Stimulated activated CD4-positive, alpha-beta T cell treated with anti-CD3 and anti-CD28 coated beads, Interleukin-1b, Interleukin-23, amount 100 ng/mL, for 48 hours (primary cell): ENCODE data around the gene POU4F3.
"Not testable (repeated sequence)": the region's sequence is repeated elsewhere in the genome, so short reads cannot be mapped to it uniquely, and the experiment has no call there.

Experiments used
- DNase-seq: peaks from one replicate; pipeline ENCODE4 v3.0.0-alpha.2; 2020

The POU4F3 gene, protein sequence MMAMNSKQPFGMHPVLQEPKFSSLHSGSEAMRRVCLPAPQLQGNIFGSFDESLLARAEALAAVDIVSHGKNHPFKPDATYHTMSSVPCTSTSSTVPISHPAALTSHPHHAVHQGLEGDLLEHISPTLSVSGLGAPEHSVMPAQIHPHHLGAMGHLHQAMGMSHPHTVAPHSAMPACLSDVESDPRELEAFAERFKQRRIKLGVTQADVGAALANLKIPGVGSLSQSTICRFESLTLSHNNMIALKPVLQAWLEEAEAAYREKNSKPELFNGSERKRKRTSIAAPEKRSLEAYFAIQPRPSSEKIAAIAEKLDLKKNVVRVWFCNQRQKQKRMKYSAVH

DNA sequence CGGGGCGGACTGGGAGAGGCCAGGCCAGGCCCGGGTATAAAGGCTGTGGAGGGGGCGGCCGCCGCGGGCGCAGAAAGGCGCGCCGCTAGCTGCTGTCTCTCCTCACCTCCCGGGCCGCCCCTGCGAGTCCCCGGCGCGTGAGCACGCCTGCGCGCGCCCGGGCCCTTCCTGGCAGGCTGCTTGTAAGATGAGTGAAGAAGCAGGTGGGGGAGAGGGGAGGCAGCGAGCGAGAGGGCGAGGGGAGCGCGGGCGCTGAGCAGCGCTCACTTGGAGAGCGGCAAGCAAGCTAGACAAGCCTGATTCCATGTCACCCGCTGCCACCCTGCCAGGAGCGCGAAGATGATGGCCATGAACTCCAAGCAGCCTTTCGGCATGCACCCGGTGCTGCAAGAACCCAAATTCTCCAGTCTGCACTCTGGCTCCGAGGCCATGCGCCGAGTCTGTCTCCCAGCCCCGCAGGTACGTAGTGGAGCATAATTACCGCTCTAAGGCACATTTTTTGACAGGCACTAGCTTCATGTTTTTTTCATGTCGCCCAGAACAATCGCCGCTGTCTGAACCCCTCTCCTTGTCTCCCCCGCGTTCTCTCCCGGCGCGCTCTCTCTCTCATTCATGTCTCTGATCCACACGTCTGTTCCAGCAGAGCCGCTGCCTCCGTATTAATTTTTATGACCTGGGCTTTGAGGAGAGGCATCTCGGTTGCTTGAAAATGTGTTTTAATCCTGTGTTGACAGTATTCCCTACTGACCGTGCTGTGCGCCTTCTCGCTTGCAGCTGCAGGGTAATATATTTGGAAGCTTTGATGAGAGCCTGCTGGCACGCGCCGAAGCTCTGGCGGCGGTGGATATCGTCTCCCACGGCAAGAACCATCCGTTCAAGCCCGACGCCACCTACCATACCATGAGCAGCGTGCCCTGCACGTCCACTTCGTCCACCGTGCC is at the start of gene POU4F3:
Gene POU4F3, plus strand, starts transcription at position 66 of the 941 bp plus-strand sequence. Its CDS starts 274 bp downstream, at position 340.
- no peak for DNase-seq

DNA sequence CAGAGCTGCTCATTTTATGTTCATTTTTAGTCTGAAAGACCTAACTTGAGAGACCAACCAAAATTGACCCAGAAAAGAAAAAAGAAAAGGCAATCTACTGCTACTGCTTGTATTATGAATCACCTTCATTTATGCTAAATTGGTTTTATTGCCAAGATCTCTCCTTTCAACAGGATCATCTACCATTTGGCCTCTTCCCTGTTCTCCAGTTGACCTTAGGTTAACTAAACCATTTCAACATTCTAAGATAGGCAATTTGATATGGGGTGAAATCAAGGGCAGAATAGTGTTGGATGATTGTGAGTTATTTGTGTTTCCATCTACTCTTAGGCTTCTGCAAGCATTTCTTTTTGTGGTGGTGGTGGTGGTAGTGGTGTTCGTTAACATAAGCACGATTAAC is 48.3 kb upstream of the POU4F3 start:
- no peak for DNase-seq

DNA sequence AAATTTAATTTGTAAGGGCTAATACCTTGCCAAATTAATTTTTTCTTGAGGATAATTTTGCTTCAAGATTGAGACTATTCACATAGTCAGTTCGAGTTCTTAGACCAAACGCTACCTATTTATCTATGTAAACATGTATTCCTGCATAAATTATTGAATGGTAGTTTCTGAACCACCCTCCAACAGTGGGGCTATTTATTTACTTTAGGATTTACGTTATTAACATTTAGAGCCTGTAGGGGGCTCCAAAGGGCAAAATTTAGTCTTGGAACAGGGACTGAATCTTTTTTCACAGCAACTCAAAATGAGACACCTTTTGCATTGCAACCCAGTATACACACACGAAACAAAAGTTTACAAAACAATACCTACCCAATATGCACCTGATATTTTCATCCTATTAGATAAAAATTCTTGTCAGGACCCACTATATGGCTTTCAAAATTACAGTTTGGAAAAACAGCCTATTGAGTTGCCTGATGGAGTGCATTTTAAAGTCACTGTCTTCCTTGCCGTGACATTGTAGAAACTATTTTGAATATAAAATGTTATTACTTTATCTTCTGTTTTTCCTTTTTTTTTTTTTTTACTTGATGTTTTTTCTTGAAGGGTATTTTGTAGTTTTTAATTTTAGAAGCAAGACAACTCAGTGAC is 47.1 kb upstream of the POU4F3 start:
- no peak for DNase-seq

DNA sequence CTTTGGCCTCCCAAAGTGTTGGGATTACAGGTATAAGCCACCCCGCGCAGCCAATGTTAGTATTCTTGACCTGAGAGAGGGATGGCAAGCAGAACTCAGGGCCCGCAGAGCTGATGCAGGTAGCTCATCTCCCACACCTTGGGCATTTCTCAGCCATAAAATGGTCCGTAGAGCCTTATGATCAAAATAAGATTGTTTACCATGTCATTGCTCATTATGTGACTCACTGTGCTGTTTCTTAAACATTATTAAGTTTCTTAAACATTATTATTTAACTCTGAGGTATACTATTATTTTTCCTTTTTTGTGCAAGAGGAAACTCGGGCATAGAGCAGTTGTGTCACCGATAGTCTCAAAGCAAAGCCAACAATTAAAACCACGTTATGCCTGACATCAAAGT is 42.4 kb upstream of the POU4F3 start:
- no peak for DNase-seq

DNA sequence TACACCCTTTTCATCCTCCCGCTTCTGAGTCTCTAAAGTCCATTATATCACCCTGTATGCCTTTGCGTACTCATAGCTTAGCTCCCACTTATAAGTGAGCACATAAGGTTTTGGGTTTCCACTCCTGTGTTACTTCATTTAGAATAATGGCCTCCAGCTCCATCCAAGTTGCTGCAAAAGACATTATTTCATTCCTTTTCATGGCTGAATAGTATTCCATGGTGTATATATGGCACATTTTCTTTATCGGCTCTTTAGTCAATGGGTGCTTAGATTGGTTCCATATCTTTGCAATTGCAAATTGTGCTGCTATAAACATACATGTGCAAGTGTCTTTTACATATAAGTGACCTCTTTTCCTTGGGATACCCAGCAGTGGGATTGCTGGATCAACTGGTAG is 39.7 kb upstream of the POU4F3 start:
- DNase-seq: not testable (repeated sequence)

DNA sequence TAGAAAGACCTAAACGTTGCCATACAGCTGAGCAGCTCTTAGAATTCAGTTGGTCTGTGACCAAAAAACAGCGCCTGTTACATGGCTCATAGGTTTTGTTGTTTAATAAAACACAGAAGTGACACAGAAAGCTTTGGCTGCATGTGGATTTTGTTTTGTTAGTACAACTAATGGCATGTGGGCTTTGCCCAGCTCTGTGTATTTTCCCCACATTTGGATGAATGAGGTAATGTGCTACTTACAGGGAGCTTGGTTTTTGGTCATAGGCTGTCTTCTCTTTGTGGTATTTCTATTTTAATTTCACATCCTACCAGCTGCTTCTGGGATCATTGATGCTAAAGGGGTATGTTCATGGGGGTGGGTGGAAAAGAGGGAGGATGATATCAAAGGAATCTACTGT is 37.0 kb upstream of the POU4F3 start:
- DNase-seq: no peak

DNA sequence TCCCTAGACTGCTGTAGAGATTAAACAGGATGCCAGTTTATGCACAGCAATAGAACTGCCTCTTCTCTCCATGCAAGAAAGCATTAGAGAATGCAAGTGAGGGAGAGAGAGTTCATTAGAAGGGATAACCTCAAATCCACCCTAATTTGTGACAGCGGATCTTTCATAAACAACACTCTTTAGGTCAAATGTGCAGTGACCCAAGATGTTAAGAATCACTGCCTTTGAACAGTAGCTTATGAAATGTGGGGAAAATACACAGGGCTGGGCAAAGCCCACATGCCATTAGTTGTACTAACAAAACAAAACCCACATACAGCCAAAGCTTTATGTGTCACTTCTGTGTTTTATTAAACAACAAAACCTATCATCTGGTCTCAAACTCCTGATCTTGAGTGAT is 36.2 kb upstream of the POU4F3 start:
- DNase-seq: no peak

DNA sequence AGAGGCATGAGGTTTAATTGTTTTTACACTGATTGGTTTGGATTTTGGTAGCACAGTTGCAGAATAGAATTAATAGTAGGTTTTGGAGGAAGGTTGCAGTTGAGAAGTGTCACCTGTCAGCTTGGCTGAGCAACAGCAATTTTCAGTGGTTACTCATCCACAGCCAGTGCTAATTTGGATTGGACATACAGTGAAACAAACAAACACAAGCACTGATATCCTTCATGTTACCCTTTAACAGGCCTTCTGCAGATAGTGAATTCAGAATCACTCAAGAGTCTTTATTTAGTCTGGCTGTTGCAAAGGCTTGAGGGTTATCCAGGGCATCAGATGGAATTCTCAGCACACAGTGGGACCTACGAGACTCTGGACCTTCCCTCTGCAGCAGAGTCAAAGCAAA is 31.8 kb upstream of the POU4F3 start:
- no peak for DNase-seq

DNA sequence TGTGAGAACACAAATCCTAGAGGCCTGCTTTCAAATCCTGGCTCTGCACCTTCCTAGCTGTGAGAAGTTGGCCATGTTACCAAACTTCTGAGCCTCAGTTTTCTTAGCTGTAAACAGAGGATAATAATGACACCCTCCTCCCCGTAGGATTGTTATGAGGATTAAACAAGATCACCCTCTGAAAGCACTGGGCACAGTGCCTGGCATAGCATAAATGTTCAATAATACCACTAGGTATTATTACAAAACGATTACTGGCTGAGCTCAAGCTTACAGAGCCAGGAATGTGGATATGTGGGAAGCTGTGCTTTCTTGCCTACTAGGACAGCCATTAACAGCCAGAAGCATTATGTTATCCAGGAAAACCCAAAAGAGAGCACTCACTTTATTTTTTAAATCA is 30.8 kb upstream of the POU4F3 start:
- no peak for DNase-seq

DNA sequence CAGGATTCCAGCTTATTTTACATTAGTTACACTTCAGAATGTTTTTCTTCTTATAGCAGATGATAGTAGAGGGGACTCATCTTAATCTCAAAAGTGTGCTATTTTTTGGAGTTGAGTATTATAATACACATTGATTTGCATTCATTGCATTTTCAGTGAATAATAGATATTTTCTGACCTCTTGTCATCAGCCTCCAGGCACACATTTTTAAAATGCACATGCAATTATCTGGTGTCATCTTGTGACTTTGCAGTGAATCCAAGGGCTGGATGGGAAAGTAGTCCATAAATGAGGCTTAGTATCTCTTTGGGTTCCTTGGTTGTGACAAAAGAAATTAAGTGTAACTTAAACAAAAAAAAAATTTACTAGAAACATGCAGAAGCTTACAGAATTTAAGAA is 28.1 kb upstream of the POU4F3 start:
- DNase-seq: no peak

DNA sequence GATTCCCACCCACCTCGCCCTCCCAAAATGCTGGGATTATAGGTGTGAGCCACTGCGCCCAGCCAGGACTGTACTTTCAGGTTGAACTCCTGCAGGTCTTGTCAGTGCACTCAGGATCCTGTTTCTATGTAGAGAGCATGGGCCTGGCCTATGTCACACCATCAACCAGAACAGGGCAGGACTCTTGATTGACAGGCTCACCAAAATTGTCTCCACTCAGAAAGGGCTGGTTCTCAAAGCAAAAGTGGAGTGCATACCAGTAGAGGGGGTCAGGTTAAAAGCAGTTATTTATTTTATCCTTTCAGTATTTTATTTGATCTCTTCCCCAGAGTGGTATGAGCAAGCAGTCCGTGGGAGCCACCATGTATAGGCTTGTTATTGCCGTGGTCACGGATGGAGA is 27.4 kb upstream of the POU4F3 start:
- no peak for DNase-seq

DNA sequence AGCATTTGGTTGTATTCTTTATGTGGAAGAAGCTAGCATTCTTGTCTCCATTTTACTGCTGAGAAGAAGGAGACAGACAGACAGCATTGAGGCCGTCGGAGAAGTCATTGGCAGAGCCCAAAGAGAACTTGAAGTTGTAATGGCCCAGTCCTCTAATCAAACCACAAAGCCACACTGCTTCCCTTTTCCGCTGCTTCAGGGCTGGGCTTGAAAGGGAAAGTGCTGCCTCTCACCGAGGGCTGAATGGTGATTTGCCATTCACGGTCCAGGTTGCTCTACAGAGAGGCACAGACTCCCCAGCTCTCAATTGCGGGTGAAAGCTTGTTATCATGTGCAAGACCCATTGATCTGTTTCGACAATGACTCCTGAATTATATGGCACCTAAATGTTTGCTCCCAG is 25.6 kb upstream of the POU4F3 start:
- no peak for DNase-seq

DNA sequence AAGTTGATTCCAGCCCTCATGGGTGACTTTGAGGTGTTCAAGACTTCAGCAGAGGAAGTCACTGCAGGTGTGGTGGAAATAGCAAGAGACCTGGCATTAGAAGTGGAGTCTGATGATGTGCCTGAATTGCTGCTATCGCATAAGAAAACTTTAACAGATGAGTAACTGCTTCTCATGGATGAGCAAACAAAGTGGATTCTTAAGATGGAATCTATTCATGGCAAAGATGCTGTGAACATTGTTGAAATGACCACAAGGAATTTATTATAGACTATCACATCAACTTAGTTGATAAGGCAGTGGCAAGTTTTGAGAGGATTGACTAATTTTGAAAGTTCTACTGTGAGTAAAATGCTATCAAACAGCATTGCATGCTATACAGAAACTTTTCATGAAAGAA is 17.1 kb upstream of the POU4F3 start:
- no peak for DNase-seq

DNA sequence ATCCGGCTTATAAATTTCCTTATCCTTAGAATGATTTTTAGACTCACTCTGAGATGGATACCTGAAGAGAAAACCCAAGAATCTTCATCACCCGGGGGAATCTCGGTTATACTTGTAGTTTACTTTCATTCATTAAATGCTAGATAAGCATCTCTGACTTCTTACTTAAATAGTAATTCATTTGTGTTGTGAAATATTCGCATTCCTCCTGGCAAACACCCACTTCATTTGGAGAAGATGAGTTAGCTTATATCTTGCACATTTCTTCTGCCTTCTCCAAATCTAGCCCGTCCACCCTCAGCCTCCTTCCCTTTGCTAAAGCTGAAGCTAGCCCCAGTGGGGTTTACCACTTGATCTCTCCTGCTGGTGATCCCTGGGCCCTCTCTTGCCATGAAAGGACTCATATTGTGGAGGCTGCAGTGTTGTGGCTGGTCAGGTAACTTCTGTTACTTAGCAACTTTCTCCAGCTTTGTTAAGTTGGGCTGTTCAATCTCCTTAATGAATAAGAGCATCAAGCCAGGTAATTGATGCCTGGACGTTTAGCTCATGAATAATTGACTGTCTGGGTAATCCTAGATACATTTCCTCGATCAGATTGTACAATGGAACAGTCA is 11.3 kb upstream of the POU4F3 start:
- no peak for DNase-seq

DNA sequence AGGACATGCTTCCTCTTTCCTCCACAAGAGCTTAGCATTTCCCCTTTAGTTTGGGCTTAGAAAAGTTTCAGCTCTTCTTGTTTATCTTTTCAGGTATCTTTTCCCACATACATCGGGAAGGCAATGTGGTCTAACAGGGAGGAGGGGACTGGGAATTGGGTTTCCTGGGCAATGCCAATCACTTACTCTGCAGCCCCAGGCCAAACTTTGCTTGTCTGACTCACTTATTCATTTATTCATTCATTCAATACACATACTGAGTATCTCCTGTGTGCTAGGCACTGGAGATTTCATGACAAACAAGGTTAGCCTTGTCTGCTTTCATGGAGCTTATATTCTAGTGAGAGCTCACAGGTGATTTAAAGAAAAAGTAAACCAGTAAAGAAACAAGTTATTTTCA is 10.7 kb upstream of the POU4F3 start:
- no peak for DNase-seq

DNA sequence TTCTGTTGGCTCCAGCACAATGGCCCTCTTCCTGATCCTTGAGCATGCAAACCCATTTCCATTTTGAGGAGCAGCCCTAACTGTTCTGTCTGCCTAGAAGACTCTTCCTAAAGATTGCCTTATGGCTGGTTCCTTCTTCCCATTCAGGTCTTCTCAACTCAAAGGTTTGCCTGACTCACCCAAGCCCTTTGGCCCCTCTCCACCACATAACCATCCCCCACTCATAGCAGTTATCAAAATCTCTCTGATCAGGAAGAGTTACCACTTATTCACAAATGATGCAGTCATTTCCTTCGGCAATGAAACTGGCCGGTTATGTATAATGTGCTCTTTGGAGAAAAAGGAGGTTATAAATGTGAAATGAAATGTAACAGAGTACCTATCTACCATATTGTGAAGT is 8.9 kb upstream of the POU4F3 start:
- DNase-seq: no peak

DNA sequence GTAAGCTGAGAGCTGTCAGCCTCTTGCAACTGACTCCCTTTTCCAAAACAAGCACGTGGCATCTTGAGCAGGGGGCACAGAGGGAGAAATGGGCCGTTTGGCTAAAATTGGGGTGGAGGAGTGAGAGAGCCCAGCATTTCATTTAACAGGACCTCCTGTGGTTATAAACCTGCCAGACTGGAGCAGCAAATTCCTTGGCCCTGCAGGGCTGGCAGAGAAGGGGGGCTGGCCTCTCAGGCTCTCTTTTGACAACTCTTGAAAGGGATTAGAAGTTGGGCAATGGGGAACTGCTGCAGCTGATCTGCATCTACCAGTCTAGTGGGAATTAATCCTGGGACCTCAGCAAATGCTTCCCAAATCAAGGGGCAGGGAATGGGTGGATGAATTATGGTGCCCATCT is 7.2 kb upstream of the POU4F3 start:
- no peak for DNase-seq

DNA sequence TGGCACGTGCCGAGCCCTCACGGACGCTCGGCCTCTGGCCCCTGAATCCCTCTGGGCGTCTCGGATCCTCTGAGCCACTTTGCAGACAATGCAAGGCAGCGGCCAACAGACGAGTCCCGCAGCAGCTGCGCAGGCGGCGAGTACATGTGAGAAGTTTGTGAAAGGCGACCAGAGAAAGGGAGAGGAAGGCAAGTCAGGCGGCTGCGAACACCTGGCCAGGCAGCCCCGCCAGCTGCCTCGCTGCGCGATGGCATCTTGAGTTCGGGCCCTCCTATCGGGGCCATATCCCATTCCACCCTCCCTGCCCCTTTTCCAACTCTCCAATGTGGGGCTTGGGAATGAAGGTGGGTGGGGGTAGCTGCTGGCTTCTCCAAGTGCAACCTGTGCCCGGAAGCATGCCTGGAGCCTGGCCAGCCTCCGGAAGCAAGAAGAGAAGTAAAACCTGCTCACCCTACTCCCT is 4.5 kb upstream of the POU4F3 start:
- no peak for DNase-seq

DNA sequence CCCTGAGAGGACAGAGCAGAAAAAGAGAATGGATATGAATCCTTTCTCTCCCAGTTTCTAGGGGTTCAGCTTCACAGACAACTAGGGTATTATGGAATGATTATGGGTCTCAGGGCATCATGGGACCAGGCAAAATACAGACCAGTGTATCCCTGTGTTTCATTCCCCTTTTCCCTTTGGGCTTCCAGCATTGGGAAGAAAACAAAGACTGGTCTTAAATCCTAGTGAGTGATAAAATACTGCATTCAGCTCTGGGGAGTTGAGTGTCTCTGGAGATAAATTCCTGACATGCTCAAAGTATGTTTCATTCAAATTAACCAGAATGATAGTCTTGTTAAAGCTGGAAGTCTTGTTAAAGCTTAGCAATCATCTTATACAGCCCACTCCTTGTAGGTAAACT is 2.4 kb upstream of the POU4F3 start:
- DNase-seq: no peak

DNA sequence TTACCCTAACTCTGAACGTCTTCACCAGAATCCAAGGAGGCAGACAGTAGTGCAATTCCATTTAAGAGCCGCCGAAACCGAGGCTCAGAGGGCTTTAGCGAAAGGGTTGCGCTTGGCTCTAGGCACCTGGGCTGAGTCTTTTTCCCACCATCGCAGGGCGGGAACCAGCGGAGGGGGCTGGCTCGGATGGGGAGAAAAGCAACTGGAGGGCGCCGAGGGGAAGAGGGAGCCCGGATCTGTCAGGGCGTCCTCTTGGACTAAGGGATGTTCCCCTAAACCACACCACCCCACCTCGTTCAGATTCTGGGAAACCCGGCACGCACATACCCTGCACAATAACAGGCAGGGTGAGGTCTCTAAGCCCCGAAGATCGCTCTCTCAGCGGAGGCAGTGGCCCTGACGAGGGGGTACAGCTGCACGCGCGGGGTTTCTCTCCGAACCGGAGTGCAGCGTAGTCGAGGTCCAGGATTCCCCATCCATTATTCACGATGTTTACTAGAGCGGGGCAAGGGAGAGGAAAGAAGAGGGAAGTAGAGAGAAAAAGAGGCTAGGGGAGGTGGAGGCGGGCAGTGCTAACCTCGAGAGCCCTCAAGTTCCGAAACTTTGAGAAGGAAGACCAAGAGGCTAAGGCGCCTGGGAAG is 1.3 kb upstream of the POU4F3 start:
- DNase-seq: no peak

DNA sequence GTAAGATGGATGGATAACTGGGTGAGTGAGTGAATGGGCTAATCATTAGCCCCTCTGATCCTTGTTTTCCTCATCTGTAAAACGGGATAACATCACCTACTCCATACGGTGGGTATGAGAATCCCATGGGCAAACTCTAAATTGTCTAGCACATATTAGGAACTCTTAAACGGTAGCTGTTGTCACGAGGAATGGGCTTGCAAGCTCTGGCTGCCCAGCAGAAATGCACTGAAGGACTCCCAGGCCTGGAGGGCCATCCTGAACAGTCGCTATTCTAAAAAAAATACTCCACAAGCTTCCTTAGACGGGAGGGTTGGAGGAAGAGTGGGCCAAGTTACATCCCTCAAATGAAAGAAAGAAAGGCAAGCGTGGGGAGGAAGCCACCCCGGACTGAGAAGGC is 711 bp upstream of the POU4F3 start:
- no peak for DNase-seq

DNA sequence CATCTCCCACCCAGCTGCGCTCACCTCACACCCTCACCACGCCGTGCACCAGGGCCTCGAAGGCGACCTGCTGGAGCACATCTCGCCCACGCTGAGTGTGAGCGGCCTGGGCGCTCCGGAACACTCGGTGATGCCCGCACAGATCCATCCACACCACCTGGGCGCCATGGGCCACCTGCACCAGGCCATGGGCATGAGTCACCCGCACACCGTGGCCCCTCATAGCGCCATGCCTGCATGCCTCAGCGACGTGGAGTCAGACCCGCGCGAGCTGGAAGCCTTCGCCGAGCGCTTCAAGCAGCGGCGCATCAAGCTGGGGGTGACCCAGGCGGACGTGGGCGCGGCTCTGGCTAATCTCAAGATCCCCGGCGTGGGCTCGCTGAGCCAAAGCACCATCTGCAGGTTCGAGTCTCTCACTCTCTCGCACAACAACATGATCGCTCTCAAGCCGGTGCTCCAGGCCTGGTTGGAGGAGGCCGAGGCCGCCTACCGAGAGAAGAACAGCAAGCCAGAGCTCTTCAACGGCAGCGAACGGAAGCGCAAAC is 1.1 kb downstream of the POU4F3 start:
- DNase-seq: no peak
